Measurements from ENCODE around the gene ANKRD30A. TPM values are rescaled to one million over a fixed set of nuclear protein-coding genes. Genes with fewer than 3 reads are reported as not detected.
"Not testable (repeated sequence)": the region's sequence is repeated elsewhere in the genome, so short reads cannot be mapped to it uniquely, and the experiment has no call there.

The ANKRD30A gene
- total RNA-seq, 4 donors from 2014 or later, result not detected

GRCh38 chr10:37182719-37183118 is 57.3 kb downstream of the ANKRD30A start:
- H3K36me3 ChIP-seq; H3K27me3 ChIP-seq; in situ Hi-C loops (cut with MboI; ENCODE audit: low pct_ligation_motif_present in 1 of 4, low pct_unique_long_range_greater_than_20kb in 1 of 4, low sequenced_read_pairs in 3 of 4); intact Hi-C loops (cut with DNase I; ENCODE audit: low total_unique reads); DNase-seq; H3K27ac ChIP-seq; H3K9me3 ChIP-seq; H3K4me1 ChIP-seq; H3K4me3 ChIP-seq: not testable (repeated sequence)
- 88% methylated on average over 4 of the region's 11 CpGs; no CpG with 5 or more reads in 1 of the 2 donors for WGBS, 2 donors (ENCODE audit: low coverage in 1 of 2)

GRCh38 chr10:37206132-37206531 is 80.7 kb downstream of the ANKRD30A start:
- in situ Hi-C loops (cut with MboI; ENCODE audit: low pct_ligation_motif_present in 1 of 4, low pct_unique_long_range_greater_than_20kb in 1 of 4, low sequenced_read_pairs in 3 of 4) (loop anchor here in 1 of 4 donors (25.0 kb wide), 1 partner anchor 94 kb away; no protein-coding TSS in a partner anchor), intact Hi-C loops (cut with DNase I; ENCODE audit: low total_unique reads) (no loop called here)
- Histone ChIP-seq H3K27ac (no peak overlapping the region), H3K9me3 (no peaks in the 10 kb centered on the region), H3K27me3 (no peaks in the 10 kb centered on the region), H3K36me3 (no peaks in the 10 kb centered on the region), H3K4me3 (no peak overlapping the region), H3K4me1 (no peaks in the 10 kb centered on the region)
- DNase-seq, result no peak
- TF ChIP-seq CTCF (IDR thresholded peaks at IDR 0.05) (no peak), POLR2A (IDR thresholded peaks at IDR 0.05) (no peak), POLR2AphosphoS5 (IDR thresholded peaks at IDR 0.05) (no peak)
- 92 to 93% methylated on average over 2 to 3 of the region's 3 CpGs for WGBS, 2 donors (ENCODE audit: low coverage in 1 of 2)

- no peak overlapping the region for H3K4me3 ChIP-seq
- no peaks in the 10 kb centered on the region for H3K4me1 ChIP-seq
- in situ Hi-C loops (cut with MboI; ENCODE audit: low pct_ligation_motif_present in 1 of 4, low pct_unique_long_range_greater_than_20kb in 1 of 4, low sequenced_read_pairs in 3 of 4), result loop anchor here in 1 of 4 donors (25.0 kb wide), 1 partner anchor 109 kb away; no protein-coding TSS in a partner anchor
- 0 to 71% methylated on average over 1 of the region's 1 CpG for WGBS, 2 donors (ENCODE audit: low coverage in 1 of 2)
- H3K9me3 ChIP-seq, result peaks cover 0 to 6% of the 10 kb centered on the region in 2 donors
- TF ChIP-seq CTCF (IDR thresholded peaks at IDR 0.05), result no peak
- TF ChIP-seq POLR2AphosphoS5 (IDR thresholded peaks at IDR 0.05), result no peak
- no peak for TF ChIP-seq POLR2A (IDR thresholded peaks at IDR 0.05)
- TF ChIP-seq EP300 (IDR thresholded peaks at IDR 0.05; ENCODE audit: low read depth), result no peak
- intact Hi-C loops (cut with DNase I; ENCODE audit: low total_unique reads), result no loop called here
- no peak overlapping the region for H3K27ac ChIP-seq
- H3K27me3 ChIP-seq, result no peaks in the 10 kb centered on the region
- H3K36me3 ChIP-seq, result no peaks in the 10 kb centered on the region
- DNase-seq, result no peak
Observed at GRCh38 chr10:37220866-37221265, 95.5 kb downstream of the ANKRD30A start.

- no peak for TF ChIP-seq CTCF (IDR thresholded peaks at IDR 0.05)
- TF ChIP-seq EP300 (IDR thresholded peaks at IDR 0.05; ENCODE audit: low read depth), result no peak
- TF ChIP-seq POLR2AphosphoS5 (IDR thresholded peaks at IDR 0.05), result no peak
- TF ChIP-seq POLR2A (IDR thresholded peaks at IDR 0.05), result no peak
- no peak for DNase-seq
- H3K27me3 ChIP-seq, result no peaks in the 10 kb centered on the region
- WGBS, 2 donors (ENCODE audit: low coverage in 1 of 2), result 22 to 23% methylated on average over 2 of the region's 2 CpGs
- no peaks in the 10 kb centered on the region for H3K4me1 ChIP-seq
- no peak overlapping the region for H3K27ac ChIP-seq
- H3K4me3 ChIP-seq, result no peak overlapping the region
- H3K36me3 ChIP-seq, result no peaks in the 10 kb centered on the region
- H3K9me3 ChIP-seq, result peaks cover 0 to 6% of the 10 kb centered on the region in 2 donors
- in situ Hi-C loops (cut with MboI; ENCODE audit: low pct_ligation_motif_present in 1 of 4, low pct_unique_long_range_greater_than_20kb in 1 of 4, low sequenced_read_pairs in 3 of 4), result loop anchor here in 1 of 4 donors (25.0 kb wide), 1 partner anchor 110 kb away; no protein-coding TSS in a partner anchor
- intact Hi-C loops (cut with DNase I; ENCODE audit: low total_unique reads), result no loop called here
Observed at GRCh38 chr10:37222046-37222445, 96.6 kb downstream of the ANKRD30A start.

- no peak for DNase-seq
- Histone ChIP-seq H3K9me3 (peaks cover 0 to 10% of the 10 kb centered on the region in 2 donors), H3K4me3 (no peak overlapping the region), H3K27ac (no peak overlapping the region), H3K36me3 (no peaks in the 10 kb centered on the region), H3K27me3 (no peaks in the 10 kb centered on the region), H3K4me1 (no peaks in the 10 kb centered on the region)
- TF ChIP-seq CTCF (IDR thresholded peaks at IDR 0.05) (no peak), POLR2A (IDR thresholded peaks at IDR 0.05) (no peak), EP300 (IDR thresholded peaks at IDR 0.05; ENCODE audit: low read depth) (no peak), POLR2AphosphoS5 (IDR thresholded peaks at IDR 0.05) (no peak)
- WGBS, 2 donors (ENCODE audit: low coverage in 1 of 2), result 95 to 100% methylated on average over 2 of the region's 2 CpGs
- intact Hi-C loops (cut with DNase I; ENCODE audit: low total_unique reads), result no loop called here
- in situ Hi-C loops (cut with MboI; ENCODE audit: low pct_ligation_motif_present in 1 of 4, low pct_unique_long_range_greater_than_20kb in 1 of 4, low sequenced_read_pairs in 3 of 4), result no loop called here
Observed at GRCh38 chr10:37225163-37225562, 99.8 kb downstream of the ANKRD30A start.

Measured in transverse colon (tissue), 4 donors.